Activated B cell treated with CpG ODN at 0.5 μM for 24 hours (primary cell): ENCODE results near the gene STX18. TPM values are rescaled to one million over a fixed set of nuclear protein-coding genes. Genes with fewer than 3 reads are reported as not detected.

ENCODE experiments used
- ATAC-seq: fragments of 200-7000 bp; cut with Tn5 transposase; one replicate; pipeline ENCODE4 v1.10.0; 2021; ENCODE audit warnings: low read depth, mild to moderate bottlenecking, moderate library complexity
- CTCF ChIA-PET: fragments of 350-600 bp; sonication (Branson Sonifier 250); formaldehyde crosslinking; loops from one replicate; lab custom pipeline; 2021; ENCODE audit warnings: antibody characterized with exemption; lab: Charles Lee
- POLR2A ChIA-PET: fragments of 350-600 bp; sonication (Branson Sonifier 250); formaldehyde crosslinking; loops from one replicate; lab custom pipeline; 2021; ENCODE audit warnings: antibody characterized with exemption; lab: Charles Lee
- DNase-seq: peaks from one replicate; pipeline ENCODE4 v3.0.0; 2022
- H3K27ac Mint-ChIP-seq: one replicate; pipeline ENCODE4 v1.8.0; 2020; ENCODE audit warnings: mixed read lengths
- H3K27me3 Mint-ChIP-seq: one replicate; pipeline ENCODE4 v1.8.0; 2021; ENCODE audit warnings: mixed read lengths
- H3K36me3 Mint-ChIP-seq: one replicate; pipeline ENCODE4 v1.8.0; 2021; ENCODE audit warnings: low read depth, mixed read lengths
- H3K4me1 Mint-ChIP-seq: one replicate; pipeline ENCODE4 v1.8.0; 2021; ENCODE audit warnings: mixed read lengths
- H3K4me3 Mint-ChIP-seq: one replicate; pipeline ENCODE4 v1.8.0; 2020; ENCODE audit warnings: mild to moderate bottlenecking, mixed read lengths
- H3K9me3 Mint-ChIP-seq: one replicate; pipeline ENCODE4 v1.8.0; 2020; ENCODE audit warnings: mixed read lengths
- CTCF ChIP-seq: fragments of 200-600 bp; IDR thresholded peaks from one replicate; pipeline ENCODE4 v1.8.0; 2022; ENCODE audit warnings: antibody characterized with exemption, mild to moderate bottlenecking
- intact Hi-C: fragments of 100-400 bp; cut with micrococcal nuclease; formaldehyde crosslinking; loops from one replicate; pipeline ENCODE4 v1.15.1; 2024
- total RNA-seq: library from RNA; stranded (reverse); gene quantifications from 2 replicates; pipeline ENCODE4 v1.2.3, GENCODE V29; 2022

The STX18 gene
- total RNA-seq, 1 donor from 2014 or later, result 27.1 TPM

- Mint-ChIP-seq H3K4me3 (no peak overlapping the region), H3K4me1 (no peaks in the 10 kb centered on the region), H3K9me3 (peaks cover 4% of the 10 kb centered on the region), H3K27ac (no peak overlapping the region), H3K27me3 (no peaks in the 10 kb centered on the region), H3K36me3 (peaks cover 4% of the 10 kb centered on the region)
- ChIA-PET POLR2A (no interaction called here), CTCF (no interaction called here)
- no peak for TF ChIP-seq CTCF
- ATAC-seq (no peak), DNase-seq (no peak)
- intact Hi-C loops, result no loop called here
These were observed 40.8 kb upstream of the STX18 start for GRCh38 chr4:4582653-4583052.

GRCh38 chr4:4580494-4580893 is 38.6 kb upstream of the STX18 start:
- peaks cover 6% of the 10 kb centered on the region for H3K4me1 Mint-ChIP-seq
- ChIA-PET POLR2A (interaction anchor here (0.6 kb wide), 1 partner anchor 12 kb away, joined by 3 read pairs; no protein-coding TSS in a partner anchor), CTCF (no interaction called here)
- DNase-seq (no peak), ATAC-seq (no peak)
- no peaks in the 10 kb centered on the region for H3K27me3 Mint-ChIP-seq
- H3K9me3 Mint-ChIP-seq, result no peaks in the 10 kb centered on the region
- H3K4me3 Mint-ChIP-seq, result no peak overlapping the region
- no peak for TF ChIP-seq CTCF
- no peak overlapping the region for H3K27ac Mint-ChIP-seq
- H3K36me3 Mint-ChIP-seq, result peaks cover under 1% of the 10 kb centered on the region
- intact Hi-C loops, result no loop called here

GRCh38 chr4:4578981-4579380 is 37.1 kb upstream of the STX18 start:
- ChIA-PET POLR2A (no interaction called here), CTCF (no interaction called here)
- no peak overlapping the region for H3K27ac Mint-ChIP-seq
- intact Hi-C loops, result loop anchor here (10.0 kb wide), 1 partner anchor 276 kb away; the partner anchor contains the start of gene MSX1
- no peak for ATAC-seq
- no peaks in the 10 kb centered on the region for H3K27me3 Mint-ChIP-seq
- TF ChIP-seq CTCF, result no peak
- no peak for DNase-seq
- no peaks in the 10 kb centered on the region for H3K9me3 Mint-ChIP-seq
- H3K4me1 Mint-ChIP-seq, result peaks cover 13% of the 10 kb centered on the region
- no peak overlapping the region for H3K4me3 Mint-ChIP-seq
- H3K36me3 Mint-ChIP-seq, result no peaks in the 10 kb centered on the region

- H3K27me3 Mint-ChIP-seq, result no peaks in the 10 kb centered on the region
- no peak overlapping the region for H3K27ac Mint-ChIP-seq
- H3K9me3 Mint-ChIP-seq, result no peaks in the 10 kb centered on the region
- TF ChIP-seq CTCF, result no peak
- ChIA-PET POLR2A (interaction anchor here (0.6 kb wide), 1 partner anchor 100 kb away, joined by 12 read pairs; no protein-coding TSS in a partner anchor), CTCF (no interaction called here)
- DNase-seq, result no peak
- H3K36me3 Mint-ChIP-seq, result no peaks in the 10 kb centered on the region
- ATAC-seq, result no peak
- intact Hi-C loops, result loop anchor here (10.0 kb wide), 1 partner anchor 277 kb away; the partner anchor contains the start of gene MSX1
- no peak overlapping the region for H3K4me3 Mint-ChIP-seq
- peaks cover 13% of the 10 kb centered on the region for H3K4me1 Mint-ChIP-seq
These were observed 35.6 kb upstream of the STX18 start for GRCh38 chr4:4577359-4577875.

- H3K4me1 Mint-ChIP-seq, result peaks cover 13% of the 10 kb centered on the region
These were observed 33.7 kb upstream of the STX18 start for GRCh38 chr4:4575284-4576211.

More at GRCh38 chr4:4575284-4576211, 33.7 kb upstream of the STX18 start:
- no peak for TF ChIP-seq CTCF
- CTCF ChIA-PET, result interaction anchor here (0.6 to 1.3 kb wide), 4 partner anchors 33 to 89 kb away, joined by 3 to 5 read pairs (median 4); no protein-coding TSS in a partner anchor
- peak overlapping the region; percentile 54 for H3K27ac Mint-ChIP-seq
- POLR2A ChIA-PET, result interaction anchor here (0.6 to 2.7 kb wide), 5 partner anchors 33 to 1132 kb away, joined by 3 to 32 read pairs (median 3); partner anchors contain the start of genes STX18 and TMEM128
- H3K4me3 Mint-ChIP-seq, result peak overlapping the region; percentile 83
- H3K9me3 Mint-ChIP-seq, result no peaks in the 10 kb centered on the region
- ATAC-seq (peak; percentile 89), DNase-seq (peak; percentile 59)
- intact Hi-C loops, result loop anchor here (1.0 to 10.0 kb wide), 4 partner anchors 33 to 279 kb away; partner anchors contain the start of genes MSX1 and STX18
- H3K27me3 Mint-ChIP-seq, result no peaks in the 10 kb centered on the region
- no peaks in the 10 kb centered on the region for H3K36me3 Mint-ChIP-seq
